Activated naive CD4-positive, alpha-beta T cell treated with anti-CD3 and anti-CD28 coated beads for 36 hours (primary cell): ENCODE results near the gene CFAP100. TPM values are rescaled to one million over a fixed set of nuclear protein-coding genes. Genes with fewer than 3 reads are reported as not detected.

ENCODE experiments used
- CTCF ChIA-PET: fragments of 350-600 bp; sonication (Branson Sonifier 250); formaldehyde crosslinking; loops from one replicate; lab custom pipeline; 2021; ENCODE audit warnings: antibody characterized with exemption; lab: Charles Lee
- DNase-seq: peaks from one replicate; pipeline ENCODE4 v3.0.0-alpha.2; 2020
- H3K27ac Mint-ChIP-seq: one replicate; pipeline ENCODE4 v1.8.0; 2021; ENCODE audit warnings: mild to moderate bottlenecking, mixed read lengths
- H3K27me3 Mint-ChIP-seq: one replicate; pipeline ENCODE4 v1.8.0; 2021; ENCODE audit warnings: low read depth, mixed read lengths
- H3K36me3 Mint-ChIP-seq: one replicate; pipeline ENCODE4 v1.8.0; 2021; ENCODE audit warnings: low read depth, mixed read lengths
- H3K4me1 Mint-ChIP-seq: one replicate; pipeline ENCODE4 v1.8.0; 2021; ENCODE audit warnings: low read depth, mixed read lengths
- H3K4me3 Mint-ChIP-seq: one replicate; pipeline ENCODE4 v1.8.0; 2021; ENCODE audit warnings: mild to moderate bottlenecking, moderate library complexity, mixed read lengths
- H3K9me3 Mint-ChIP-seq: one replicate; pipeline ENCODE4 v1.8.0; 2021; ENCODE audit warnings: mixed read lengths
- intact Hi-C: fragments of 100-400 bp; cut with micrococcal nuclease; formaldehyde crosslinking; loops from one replicate; pipeline ENCODE4 v1.15.1; 2023
- total RNA-seq, 2 experiments: library from RNA; stranded (reverse); gene quantifications; one replicate each; pipeline ENCODE4 v1.2.3, GENCODE V29; 2021

Gene CFAP100
- total RNA-seq, 2 experiments from 2014 or later = not detected

GRCh38 chr3:126472277-126473006 is 77.7 kb downstream of the CFAP100 start:
- CTCF ChIA-PET = no interaction called here
- intact Hi-C loops = loop anchor here (10.0 kb wide), 1 partner anchor 1328 kb away; no protein-coding TSS in a partner anchor
- Mint-ChIP-seq H3K4me1 (peaks cover 56% of the 10 kb centered on the region), H3K36me3 (peaks cover 46% of the 10 kb centered on the region), H3K27ac (peak overlapping the region; percentile 44), H3K4me3 (peak overlapping the region; percentile 90), H3K9me3 (no peaks in the 10 kb centered on the region), H3K27me3 (no peaks in the 10 kb centered on the region)
- DNase-seq = peak; percentile 30

- DNase-seq = peak; percentile 22
- CTCF ChIA-PET = interaction anchor here (0.6 kb wide), 2 partner anchors 22 to 62 kb away, joined by 3 to 4 read pairs; no protein-coding TSS in a partner anchor
- intact Hi-C loops = loop anchor here (2.0 to 10.0 kb wide), 3 partner anchors 117 to 1329 kb away; partner anchors contain the start of genes KLF15 and SLC41A3
- Mint-ChIP-seq H3K4me3 (peak overlapping the region; percentile 90), H3K4me1 (peaks cover 50% of the 10 kb centered on the region), H3K36me3 (peaks cover 39% of the 10 kb centered on the region), H3K27me3 (no peaks in the 10 kb centered on the region), H3K9me3 (no peaks in the 10 kb centered on the region), H3K27ac (no peak overlapping the region)
Measured at GRCh38 chr3:126473292-126474168, 78.8 kb downstream of the CFAP100 start.

GRCh38 chr3:126474498-126475412 is 80.0 kb downstream of the CFAP100 start:
- no peaks in the 10 kb centered on the region for H3K9me3 Mint-ChIP-seq
- H3K27ac Mint-ChIP-seq = peak overlapping the region; percentile 76
- CTCF ChIA-PET = interaction anchor here (0.8 kb wide), 1 partner anchor 9 kb away, joined by 3 read pairs; no protein-coding TSS in a partner anchor
- H3K36me3 Mint-ChIP-seq = peaks cover 27% of the 10 kb centered on the region
- H3K4me1 Mint-ChIP-seq = peaks cover 38% of the 10 kb centered on the region
- peak overlapping the region; percentile 90 for H3K4me3 Mint-ChIP-seq
- DNase-seq = peak; percentile 52
- intact Hi-C loops = loop anchor here (1.0 to 10.0 kb wide), 8 partner anchors 118 to 1330 kb away; partner anchors contain the start of genes CHCHD6, KLF15, MCM2 and SLC41A3
- H3K27me3 Mint-ChIP-seq = no peaks in the 10 kb centered on the region

- Mint-ChIP-seq H3K36me3 (peaks cover 19% of the 10 kb centered on the region), H3K27me3 (no peaks in the 10 kb centered on the region), H3K27ac (peak within 1 kb of the TSS; percentile 76), H3K9me3 (no peaks in the 10 kb centered on the region), H3K4me3 (peak within 1 kb of the TSS; percentile 90), H3K4me1 (peaks cover 35% of the 10 kb centered on the region)
- intact Hi-C loops = loop anchor here (1.0 to 10.0 kb wide), 8 partner anchors 119 to 1331 kb away; partner anchors contain the start of genes CHCHD6, KLF15, MCM2 and SLC41A3
- peak; percentile 91 for DNase-seq
- CTCF ChIA-PET = interaction anchor here (0.8 kb wide), 1 partner anchor 10 kb away, joined by 3 read pairs; no protein-coding TSS in a partner anchor
Measured at GRCh38 chr3:126475413-126476114, 80.9 kb downstream of the CFAP100 start, which contains the start of gene ZXDC. TSS of gene ZXDC (minus strand) at chr3:126475891. CDS start at chr3:126475865, 26 bp downstream.

- H3K4me3 Mint-ChIP-seq = peak overlapping the region; percentile 80
- intact Hi-C loops = loop anchor here (5.0 to 10.0 kb wide), 2 partner anchors 1121 to 1332 kb away; partner anchors contain the start of gene MCM2
- H3K27me3 Mint-ChIP-seq = no peaks in the 10 kb centered on the region
- H3K9me3 Mint-ChIP-seq = no peaks in the 10 kb centered on the region
- peak; percentile 48 for DNase-seq
- H3K27ac Mint-ChIP-seq = peak overlapping the region; percentile 53
- H3K36me3 Mint-ChIP-seq = peaks cover 13% of the 10 kb centered on the region
- peaks cover 33% of the 10 kb centered on the region for H3K4me1 Mint-ChIP-seq
- CTCF ChIA-PET = interaction anchor here (0.6 kb wide), 1 partner anchor 505 kb away, joined by 3 read pairs; no protein-coding TSS in a partner anchor
Measured at GRCh38 chr3:126476166-126477060, 81.7 kb downstream of the CFAP100 start.

GRCh38 chr3:126477061-126477380 is 82.3 kb downstream of the CFAP100 start:
- DNase-seq = no peak
- no peaks in the 10 kb centered on the region for H3K9me3 Mint-ChIP-seq
- no peaks in the 10 kb centered on the region for H3K27me3 Mint-ChIP-seq
- intact Hi-C loops = loop anchor here (5.0 to 10.0 kb wide), 2 partner anchors 1120 to 1332 kb away; partner anchors contain the start of gene MCM2
- no peak overlapping the region for H3K27ac Mint-ChIP-seq
- H3K36me3 Mint-ChIP-seq = peaks cover 13% of the 10 kb centered on the region
- CTCF ChIA-PET = no interaction called here
- H3K4me1 Mint-ChIP-seq = peaks cover 30% of the 10 kb centered on the region
- H3K4me3 Mint-ChIP-seq = peak overlapping the region; percentile 66

- H3K27me3 Mint-ChIP-seq = no peaks in the 10 kb centered on the region
- CTCF ChIA-PET = no interaction called here
- intact Hi-C loops = loop anchor here (5.0 to 10.0 kb wide), 2 partner anchors 1119 to 1334 kb away; partner anchors contain the start of gene MCM2
- DNase-seq = no peak
- no peak overlapping the region for H3K27ac Mint-ChIP-seq
- no peak overlapping the region for H3K4me3 Mint-ChIP-seq
- peaks cover 5% of the 10 kb centered on the region for H3K36me3 Mint-ChIP-seq
- no peaks in the 10 kb centered on the region for H3K9me3 Mint-ChIP-seq
- H3K4me1 Mint-ChIP-seq = peaks cover 13% of the 10 kb centered on the region
Measured at GRCh38 chr3:126478581-126479310, 84.0 kb downstream of the CFAP100 start.

- Mint-ChIP-seq H3K36me3 (peaks cover under 1% of the 10 kb centered on the region), H3K4me3 (no peak overlapping the region), H3K4me1 (peaks cover 4% of the 10 kb centered on the region), H3K9me3 (no peaks in the 10 kb centered on the region), H3K27ac (no peak overlapping the region), H3K27me3 (no peaks in the 10 kb centered on the region)
- CTCF ChIA-PET = no interaction called here
- DNase-seq = no peak
- intact Hi-C loops = loop anchor here (5.0 to 10.0 kb wide), 2 partner anchors 1118 to 1335 kb away; partner anchors contain the start of gene MCM2
Measured at GRCh38 chr3:126479642-126480041, 84.9 kb downstream of the CFAP100 start.

GRCh38 chr3:126480206-126480605 is 85.5 kb downstream of the CFAP100 start:
- H3K4me1 Mint-ChIP-seq = peaks cover 4% of the 10 kb centered on the region
- H3K36me3 Mint-ChIP-seq = no peaks in the 10 kb centered on the region
- H3K9me3 Mint-ChIP-seq = no peaks in the 10 kb centered on the region
- H3K4me3 Mint-ChIP-seq = no peak overlapping the region
- no peak for DNase-seq
- H3K27ac Mint-ChIP-seq = no peak overlapping the region
- CTCF ChIA-PET = no interaction called here
- H3K27me3 Mint-ChIP-seq = no peaks in the 10 kb centered on the region
- intact Hi-C loops = no loop called here

GRCh38 chr3:126480861-126481260 is 86.2 kb downstream of the CFAP100 start:
- H3K9me3 Mint-ChIP-seq = no peaks in the 10 kb centered on the region
- DNase-seq = no peak
- no peaks in the 10 kb centered on the region for H3K36me3 Mint-ChIP-seq
- CTCF ChIA-PET = no interaction called here
- H3K4me1 Mint-ChIP-seq = peaks cover 4% of the 10 kb centered on the region
- H3K4me3 Mint-ChIP-seq = no peak overlapping the region
- intact Hi-C loops = no loop called here
- no peaks in the 10 kb centered on the region for H3K27me3 Mint-ChIP-seq
- no peak overlapping the region for H3K27ac Mint-ChIP-seq
